Measurements from ENCODE around the gene TMEM184A. TPM values are rescaled to one million over a fixed set of nuclear protein-coding genes. Genes with fewer than 3 reads are reported as not detected.
A peak's percentile ranks its signal among the peaks of the same experiment; 100 is the strongest.

The TMEM184A gene
- total and polyA plus RNA-seq, 2 of the 8 experiments (the other 6 are each of a cell fraction or from before 2014, with no cell fraction given), result 1.8 to 2.1 TPM

- TF ChIP-seq USF2 (IDR thresholded peaks at IDR 0.05; ENCODE audit: low read length) (no peak), TAF1 (IDR thresholded peaks at IDR 0.05; ENCODE audit: low read depth, low read length) (peak; percentile 95), RBBP5 (IDR thresholded peaks at IDR 0.05; ENCODE audit: borderline replicate concordance, low read depth, low read length) (peak; percentile 32; the same call in 1 of the 2 replicates), TBP (IDR thresholded peaks at IDR 0.05; ENCODE audit: low read depth, low read length) (peak; percentile 85), YY1 (IDR thresholded peaks at IDR 0.05; ENCODE audit: low read depth, low read length) (peak; percentile 67; the same call in 1 of the 2 replicates), ATF2 (IDR thresholded peaks at IDR 0.05; ENCODE audit: low read length) (no peak), GABPA (IDR thresholded peaks at IDR 0.05; ENCODE audit: borderline replicate concordance, insufficient read depth, low read length) (peak; percentile 94), POLR2A (IDR thresholded peaks at IDR 0.05; ENCODE audit: control extremely low read depth in 1 of 2, low read depth in 2 of 2, low read length in 2 of 2) (peak in 1 of 2 experiments; percentile 83; a peak in 2 of 3 replicates), EGR1 (IDR thresholded peaks at IDR 0.05; ENCODE audit: borderline replicate concordance, low read depth, low read length) (peak; percentile 97), GTF2F1 (IDR thresholded peaks at IDR 0.05; ENCODE audit: borderline replicate concordance, low read depth, low read length) (0 out of 2 replicates have a peak, but pooled peaks have one; percentile 56), TAF7 (optimal IDR thresholded peaks at IDR 0.05; ENCODE audit: borderline replicate concordance, low read depth, low read length) (peak; percentile 89), POLR2AphosphoS5 (IDR thresholded peaks at IDR 0.05; ENCODE audit: low read depth, low read length) (peak; percentile 35; the same call in 1 of the 2 replicates), CBX5 (IDR thresholded peaks at IDR 0.05; ENCODE audit: low read depth, low read length) (no peak)
- TF ChIP-seq, protein P1, sequence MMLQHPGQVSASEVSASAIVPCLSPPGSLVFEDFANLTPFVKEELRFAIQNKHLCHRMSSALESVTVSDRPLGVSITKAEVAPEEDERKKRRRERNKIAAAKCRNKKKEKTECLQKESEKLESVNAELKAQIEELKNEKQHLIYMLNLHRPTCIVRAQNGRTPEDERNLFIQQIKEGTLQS (IDR thresholded peaks at IDR 0.05; ENCODE audit: insufficient read depth, low read depth, low read length), result 0 out of 2 replicates have a peak, but pooled peaks have one; percentile 34
Observed at GRCh38 chr7:1503816-1504775, 51.9 kb downstream of the TMEM184A start, which contains the start of gene INTS1 (continued).
